HG03571 (cell line): ENCODE results near the gene HLA-DRB5.
"Not testable (repeated sequence)": the region's sequence is repeated elsewhere in the genome, so short reads cannot be mapped to it uniquely, and the experiment has no call there.

Source experiments
- ATAC-seq: cut with Tn5 transposase; IDR thresholded peaks from one replicate; pipeline ENCODE4 v1.9.1; 2021; ENCODE audit not compliant: unreplicated experiment

The HLA-DRB5 gene

DNA sequence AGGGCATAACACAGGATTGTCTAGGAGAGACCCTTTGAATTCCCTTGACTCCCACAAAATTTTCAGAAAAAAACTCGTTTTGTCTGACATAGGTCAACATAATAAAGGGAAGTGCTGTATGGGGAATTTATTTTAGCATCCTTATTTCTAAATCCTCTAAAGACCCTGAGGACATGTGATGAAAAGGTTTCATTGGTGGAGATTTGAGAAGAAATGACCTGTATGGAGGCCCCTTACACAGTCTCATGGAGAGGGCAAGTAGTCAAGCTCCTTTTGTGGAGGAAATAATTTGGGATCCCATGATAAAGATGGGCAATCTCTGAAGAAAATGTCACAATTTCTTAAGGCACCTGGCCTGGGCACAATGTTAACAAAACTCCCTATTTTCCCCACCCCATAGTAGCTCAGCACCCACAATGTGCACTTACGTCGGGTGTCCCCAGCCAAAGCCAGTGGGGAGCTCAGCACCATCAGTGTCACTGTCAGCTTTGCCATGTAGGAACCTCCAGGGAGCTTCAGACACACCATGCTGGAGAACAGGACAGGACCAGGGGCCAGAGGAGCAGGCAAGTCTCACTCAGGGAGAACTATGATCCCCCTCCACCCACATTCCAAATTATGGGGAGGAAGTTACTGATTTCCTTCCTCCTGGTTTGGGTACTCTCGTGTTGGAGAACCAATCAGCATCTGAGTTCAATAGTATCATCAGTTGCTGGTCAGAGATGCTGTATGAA lies at the start of gene HLA-DRB5:
HLA-DRB5 (minus strand) TSS at position 591 of the 734 bp plus-strand sequence; CDS start at position 528, 63 bp downstream.
- peak; percentile 64 for ATAC-seq

GRCh38 chr6:32578962-32579361 lies 48.9 kb upstream of the HLA-DRB5 start:
- no peak for ATAC-seq

GRCh38 chr6:32577493-32577892 lies 47.4 kb upstream of the HLA-DRB5 start:
- ATAC-seq, result not testable (repeated sequence)

GRCh38 chr6:32576250-32576649 lies 46.2 kb upstream of the HLA-DRB5 start:
- no peak for ATAC-seq

- no peak for ATAC-seq
Observed at GRCh38 chr6:32570363-32570905, 40.3 kb upstream of the HLA-DRB5 start.

- no peak for ATAC-seq
Observed at GRCh38 chr6:32568561-32568960, 38.5 kb upstream of the HLA-DRB5 start.

DNA sequence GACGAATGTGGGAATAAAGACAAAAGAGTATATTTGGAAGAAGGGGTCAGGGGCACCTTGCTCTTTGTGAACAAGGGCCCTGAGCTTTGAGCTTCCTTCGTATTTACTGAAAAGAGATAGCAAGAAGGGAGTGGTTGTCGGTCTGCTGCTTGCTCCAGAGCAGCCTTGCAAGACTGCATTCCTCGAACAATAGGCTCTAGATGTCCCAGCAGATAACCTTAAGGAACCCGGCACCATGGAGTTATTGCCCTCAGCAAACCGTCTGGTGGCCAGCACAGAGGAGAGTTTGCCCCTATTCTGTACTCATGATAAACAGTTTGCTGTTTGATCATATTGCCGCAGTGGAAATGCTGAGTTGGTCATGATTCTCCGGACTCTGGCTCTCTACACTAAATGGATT lies 36.9 kb upstream of the HLA-DRB5 start:
- no peak for ATAC-seq

DNA sequence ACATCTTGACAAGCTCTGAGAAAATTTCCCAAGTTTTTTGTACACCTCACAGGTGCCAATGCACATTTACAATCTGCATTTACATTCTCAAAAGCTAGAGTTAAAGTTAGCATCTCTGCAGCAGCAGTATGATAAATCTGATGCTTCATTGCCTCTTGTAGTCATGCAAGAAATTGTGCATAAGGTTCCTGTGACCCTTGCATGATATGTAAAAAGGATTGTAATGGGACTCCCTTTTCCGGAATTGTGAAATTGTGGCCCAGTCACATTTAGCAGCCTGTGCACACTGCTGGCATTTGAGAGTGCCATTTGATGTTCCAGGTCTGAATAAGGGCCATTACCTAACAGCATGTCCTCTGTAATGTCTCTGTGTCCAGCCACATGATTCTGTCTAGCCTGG lies 35.4 kb upstream of the HLA-DRB5 start:
- no peak for ATAC-seq

DNA sequence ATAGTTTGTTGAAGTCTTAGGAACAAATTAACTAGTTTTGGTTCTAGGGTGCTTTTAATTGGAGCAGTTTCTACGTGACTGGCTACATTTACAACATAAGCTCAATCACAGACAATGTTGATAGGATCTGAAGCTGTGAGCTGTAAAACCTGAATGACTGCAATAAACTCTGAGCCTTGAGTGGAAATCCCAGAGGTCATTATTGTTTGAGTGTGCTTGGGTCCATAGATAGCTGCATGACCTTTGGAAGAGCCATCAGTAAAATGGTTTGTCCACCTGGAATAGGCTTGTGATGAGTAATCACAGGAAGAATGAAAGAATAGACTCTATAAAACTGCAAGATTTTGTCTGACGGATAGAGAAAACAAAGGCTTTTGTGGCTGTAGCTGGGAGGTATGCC lies 32.9 kb upstream of the HLA-DRB5 start:
- ATAC-seq, result no peak

DNA sequence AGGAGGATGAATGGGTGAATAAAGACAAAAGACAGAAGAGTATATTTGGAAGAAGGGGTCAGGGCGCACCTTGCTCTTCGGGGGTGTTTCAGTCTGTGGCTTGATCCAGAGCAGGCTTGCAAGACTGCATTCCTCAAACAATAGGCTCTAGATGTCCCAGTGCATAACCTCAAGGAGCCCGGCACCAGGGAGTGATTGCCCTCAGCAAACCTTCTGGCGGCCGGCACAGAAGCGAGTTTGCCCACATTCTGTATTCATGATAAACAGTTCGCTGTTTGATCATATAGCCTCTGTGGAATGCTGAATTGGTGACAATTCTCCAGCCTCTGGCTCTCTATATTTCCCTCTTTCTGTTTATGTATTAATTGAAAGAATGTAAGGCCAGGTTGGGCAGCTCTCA lies 29.7 kb upstream of the HLA-DRB5 start:
- no peak for ATAC-seq

DNA sequence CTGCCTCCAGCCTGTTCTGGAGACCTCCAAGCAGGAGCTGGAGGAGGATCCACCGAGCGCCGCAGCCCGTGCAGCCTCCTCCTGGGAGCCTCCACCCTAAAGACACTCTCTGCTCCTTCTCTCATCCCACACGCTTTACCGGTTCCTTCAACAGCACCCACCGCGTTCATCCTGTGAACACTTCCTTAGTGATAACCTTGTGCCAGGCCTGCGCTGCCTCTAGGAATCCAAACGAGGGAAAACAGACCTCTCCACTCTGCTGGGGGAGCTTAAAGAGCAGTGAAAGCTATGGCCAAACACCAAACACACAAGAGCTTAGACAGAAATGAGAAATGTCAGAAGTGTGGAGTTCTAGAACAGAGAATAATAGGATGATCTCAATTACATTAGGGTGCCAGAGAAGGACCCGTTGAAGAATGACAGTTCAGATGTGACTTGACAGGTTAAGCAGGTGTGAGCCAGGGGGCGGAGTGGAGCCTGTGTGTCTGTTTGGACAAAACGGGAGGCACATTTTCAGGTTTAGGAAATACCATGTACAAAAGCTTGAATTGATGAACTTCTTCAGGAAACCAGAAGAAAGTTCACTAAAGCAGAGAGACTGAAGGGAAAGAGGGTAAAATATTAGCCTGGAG lies 28.5 kb upstream of the HLA-DRB5 start:
- no peak for ATAC-seq

GRCh38 chr6:32554116-32554965 lies 24.3 kb upstream of the HLA-DRB5 start:
- no peak for ATAC-seq

- no peak for ATAC-seq
Observed at GRCh38 chr6:32553037-32553742, 23.1 kb upstream of the HLA-DRB5 start.

DNA sequence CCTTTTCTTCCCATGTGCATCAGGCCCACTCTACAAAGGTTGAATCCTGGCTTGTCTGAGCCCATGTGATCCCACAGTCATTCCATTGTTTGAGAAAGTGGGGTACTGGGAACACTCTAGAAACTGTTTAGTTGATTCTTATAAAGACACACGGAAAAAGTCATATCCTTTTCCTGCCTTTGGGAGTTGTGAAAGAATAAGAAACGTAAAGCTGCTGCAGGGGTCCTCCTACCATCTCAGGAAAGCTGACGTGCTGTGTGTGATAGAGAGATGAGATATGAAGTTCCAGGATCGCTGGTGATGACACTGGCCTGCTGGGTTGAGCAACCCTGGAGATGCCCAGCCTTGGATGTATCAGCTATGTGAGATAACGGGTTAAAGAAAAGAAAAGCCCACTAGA lies 21.3 kb upstream of the HLA-DRB5 start:
- ATAC-seq, result no peak

GRCh38 chr6:32539839-32540238 lies 9.8 kb upstream of the HLA-DRB5 start:
- no peak for ATAC-seq

DNA sequence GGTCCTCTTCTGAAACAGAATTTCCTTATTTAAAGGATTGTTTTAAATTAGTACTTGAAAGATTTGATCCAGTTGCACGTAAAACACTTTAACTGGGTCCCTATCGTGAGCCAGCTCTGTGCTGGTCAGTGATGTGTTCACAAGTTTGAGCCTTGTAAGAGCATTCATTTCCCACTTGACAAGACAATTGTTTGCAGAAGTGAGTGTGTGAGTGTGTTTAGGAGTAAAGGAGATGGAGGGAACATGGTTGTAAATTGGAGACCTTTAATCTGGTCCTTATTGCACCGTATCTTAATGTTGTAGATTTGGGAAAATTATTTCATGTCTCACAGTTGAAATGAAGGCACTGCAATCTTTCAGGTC lies 325 bp upstream of the HLA-DRB5 start:
- ATAC-seq, result peak; percentile 34

DNA sequence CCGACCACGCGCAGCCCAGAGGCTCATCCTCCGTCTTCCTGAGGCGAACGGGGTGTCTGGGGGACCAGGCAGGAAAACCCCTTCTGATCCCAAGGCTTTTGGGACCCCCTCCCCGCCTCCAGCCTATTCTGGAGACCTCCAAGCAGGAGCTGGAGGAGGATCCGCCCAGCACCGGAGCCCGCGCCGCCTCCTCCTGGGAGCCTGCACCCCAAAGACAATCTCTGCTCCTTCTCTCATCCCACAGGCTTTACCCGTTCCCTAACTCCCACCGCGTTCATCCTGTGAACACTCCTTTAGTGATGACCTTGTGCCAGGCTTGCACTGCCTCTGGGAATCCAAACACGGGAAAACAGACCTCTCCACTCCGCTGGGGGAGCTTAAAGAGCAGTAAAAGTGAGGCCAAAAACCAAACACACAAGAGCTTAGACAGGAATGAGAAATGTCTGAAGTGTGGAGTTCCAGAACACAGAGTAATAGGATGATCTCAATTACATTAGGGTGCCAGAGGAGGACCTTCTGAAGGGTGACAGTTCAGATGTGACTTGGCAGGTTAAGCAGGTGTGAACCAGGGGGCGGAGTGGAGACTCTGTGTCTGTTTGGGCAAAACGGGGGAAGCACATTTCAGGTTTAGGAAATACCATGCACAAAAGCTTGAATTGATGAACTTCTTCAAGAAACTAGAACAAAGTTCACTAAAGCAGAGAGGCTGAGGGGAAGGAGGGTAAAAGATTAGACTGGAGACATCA lies 7.6 kb downstream of the HLA-DRB5 start:
- ATAC-seq, result no peak

DNA sequence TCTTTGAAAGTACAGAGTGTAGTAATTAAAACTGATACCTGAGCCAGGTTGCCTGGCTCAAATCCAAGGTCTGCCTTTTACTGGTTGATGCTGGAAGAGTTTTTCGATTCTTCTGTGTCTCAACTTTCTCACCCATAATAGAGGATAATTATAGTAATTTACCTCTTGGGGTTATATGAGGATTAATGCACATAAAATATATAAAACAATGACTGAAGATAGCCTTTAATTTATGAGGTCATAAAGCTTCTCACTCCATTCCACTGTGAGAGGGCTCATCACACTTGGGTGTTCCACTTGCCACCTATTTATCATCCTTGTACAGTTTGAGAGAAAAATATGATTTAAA lies 10.2 kb downstream of the HLA-DRB5 start:
- ATAC-seq, result no peak

DNA sequence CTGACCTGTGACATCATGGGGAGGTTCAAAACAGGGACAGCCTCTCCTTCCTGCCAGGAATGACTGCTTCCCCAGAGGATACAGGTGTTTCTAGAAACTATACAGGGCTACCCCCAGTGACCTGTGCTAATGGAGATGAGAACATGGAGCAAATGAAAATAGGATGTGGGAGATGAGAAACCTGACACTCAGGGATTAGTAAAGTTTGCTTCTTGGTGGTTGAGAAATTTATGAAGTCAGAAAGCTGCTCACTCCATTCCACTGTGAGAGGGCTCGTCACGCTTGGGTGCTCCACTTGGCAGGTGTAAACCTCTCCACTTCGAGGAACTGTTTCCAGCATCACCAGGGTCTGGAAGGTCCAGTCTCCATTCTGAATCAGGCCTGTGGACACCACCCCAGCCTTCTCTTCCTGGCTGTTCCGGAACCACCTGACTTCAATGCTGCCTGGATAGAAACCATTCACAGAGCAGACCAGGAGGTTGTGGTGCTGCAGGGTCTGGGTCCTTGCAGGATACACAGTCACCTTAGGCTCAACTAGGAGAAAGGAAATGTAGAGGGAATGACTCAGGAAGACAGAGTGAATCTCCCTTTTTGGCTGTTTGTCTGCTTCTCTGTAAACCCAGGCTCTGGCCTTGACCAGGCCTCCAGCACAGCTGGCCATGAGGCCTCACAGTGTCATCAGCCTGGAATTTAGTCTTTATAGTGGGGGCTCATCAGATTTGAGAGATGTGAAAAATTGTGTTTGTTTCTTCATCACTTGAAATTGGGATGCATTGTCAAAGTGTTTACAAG lies 10.8 kb downstream of the HLA-DRB5 start:
- no peak for ATAC-seq
